Testis (tissue), 2 donors: ENCODE results near the gene C19orf67.

Source experiments
- CTCF ChIP-seq, 3 experiments: fragments of 450-650 bp in 2 of 3; fragments of 200-600 bp in 1 of 3; sonication (generic) in 1 of 3; IDR thresholded peaks; one replicate each; pipeline ENCODE4 v1.5.1; 2016 to 2019; ENCODE audit warnings: antibody characterized with exemption in 3 of 3, mild to moderate bottlenecking in 2 of 3, moderate library complexity in 1 of 3
- POLR2A ChIP-seq: fragments of 450-650 bp; IDR thresholded peaks from one replicate; pipeline ENCODE4 v1.6.1; 2017; ENCODE audit warnings: antibody characterized with exemption, mild to moderate bottlenecking, moderate library complexity

- no peak for TF ChIP-seq CTCF (IDR thresholded peaks at IDR 0.05)
- no peak for TF ChIP-seq POLR2A
These were observed 49.9 kb downstream of the C19orf67 start for GRCh38 chr19:14035706-14036105.
